Kidney (tissue), 22 donors: ENCODE data around the gene SLC36A2. TPM values are rescaled to one million over a fixed set of nuclear protein-coding genes. Genes with fewer than 3 reads are reported as not detected.

Experiments
- DNase-seq, 5 donors: peaks; one replicate each; pipeline ENCODE4 v3.0.0-alpha.2; 2013 to 2020
- FAIRE-seq: peaks from 2 replicates; lab custom pipeline; 2012; peaks lifted over from hg19 to GRCh38; lab: Jason Lieb, UNC
- H3K27ac ChIP-seq, 2 donors: one replicate each; pipeline ENCODE4 v1.7.0; 2013; ENCODE audit warnings: low read depth in 2 of 2, low read length in 2 of 2, inconsistent platforms in 1 of 2
- H3K27me3 ChIP-seq: one replicate; pipeline ENCODE4 v1.7.1; 2013; ENCODE audit warnings: low read length, inconsistent platforms; ENCODE audit not compliant: control insufficient read depth, insufficient read depth
- H3K36me3 ChIP-seq, 3 donors: one replicate each; pipeline versions ENCODE4 v1.7.0 to v1.7.1; 2013; ENCODE audit warnings: low read length in 3 of 3, control low read depth in 1 of 3, inconsistent platforms in 1 of 3; ENCODE audit not compliant: insufficient read depth in 3 of 3, control insufficient read depth in 2 of 3
- H3K4me1 ChIP-seq, 3 donors: one replicate each; pipeline versions ENCODE4 v1.7.0 to v1.7.1; 2013; ENCODE audit warnings: low read length in 3 of 3, inconsistent platforms in 1 of 3, low read depth in 1 of 3; ENCODE audit not compliant: control insufficient read depth in 2 of 3, insufficient read depth in 2 of 3
- H3K4me3 ChIP-seq, 3 donors: one replicate each; pipeline versions ENCODE4 v1.7.0 to v1.8.1; 2013; ENCODE audit warnings: low read length in 3 of 3, control low read depth in 1 of 3, inconsistent platforms in 1 of 3
- H3K9ac ChIP-seq, 3 donors: one replicate each; pipeline versions ENCODE4 v1.7.0 to v1.7.1; 2013; ENCODE audit warnings: low read length in 3 of 3, control low read depth in 1 of 3, inconsistent platforms in 1 of 3
- H3K9me3 ChIP-seq, 3 donors: one replicate each; pipeline versions ENCODE4 v1.7.0 to v1.7.1; 2013; ENCODE audit warnings: low read length in 3 of 3, control low read depth in 1 of 3, inconsistent platforms in 1 of 3; ENCODE audit not compliant: control insufficient read depth in 2 of 3, insufficient read depth in 1 of 3
- CTCF ChIP-seq: IDR thresholded peaks from 3 replicates; pipeline ENCODE4 v1.5.1; 2012; ENCODE audit warnings: mild to moderate bottlenecking, moderate library complexity, borderline replicate concordance; ENCODE audit not compliant: insufficient read depth; ENCODE audit errors: extremely low read depth
- intact Hi-C: fragments of 100-400 bp; cut with DNase I; formaldehyde crosslinking; loops from one replicate; pipeline ENCODE4 v1.11.1; 2022
- long read RNA-seq, 10 donors: library from polyadenylated mRNA in 1 of 10; unstranded in 1 of 10; transcript quantifications; one replicate each; pipeline ENCODE4 v2.0.0 and lab custom pipeline, GENCODE V29; 2021 to 2026
- polyA plus RNA-seq: library from polyadenylated mRNA; stranded (reverse); fragments of 350-450 nt; fragmentation: Illumina TruSeq; extraction: RNeasy Lipid Tissue Mini Kit (QIAGEN cat#74804); gene quantifications from one replicate; pipeline ENCODE4 v1.2.3, GENCODE V29; 2014; ENCODE audit warnings: low read depth, low replicate concordance; ENCODE audit not compliant: insufficient read depth
- total RNA-seq: library from RNA; stranded (reverse); fragmentation: NEBNext Ultra II Directional; extraction: Animal tissue kit (Norgen Biotek cat#: 25700); gene quantifications from one replicate; pipeline ENCODE4 v1.2.1, GENCODE V29; 2021
- donor health status: control.
- donor health status: control.
- donor health status: control.
- donor health status: control.
- donor health status: control.
- donor health status: DM: yes; HTN: yes; CAD: no.
- donor health status: Normal renal cell carcinoma (clear cell type).

Gene SLC36A2
- total RNA-seq: 1.8 TPM
- 46.2 TPM for polyA plus RNA-seq
- long read RNA-seq, donor 1: 0 reads
- long read RNA-seq, donor 2: 0 reads
- long read RNA-seq, donor 3, partial matches to known transcripts: 27 of 32 reads
- long read RNA-seq, donor 3, other reads (novel, unspliced or antisense): 0 of 32 reads
- long read RNA-seq, donor 4, partial matches to known transcripts: 31 of 31 reads
- long read RNA-seq, donor 4, other reads (novel, unspliced or antisense): 0 of 31 reads
- long read RNA-seq, donor 5: 0 reads
- long read RNA-seq, donor 6: 0 reads
- long read RNA-seq, donor 7: 0 reads
- long read RNA-seq, donor 8: 0 reads
- long read RNA-seq, donor 9: 0 reads
- long read RNA-seq, donor 10: 0 reads

- no peak for TF ChIP-seq CTCF
- H3K4me3 ChIP-seq: peak within 1 kb of the TSS in 2 of 3 donors; percentile 58 to 74
- no peak for DNase-seq
- no peaks in the 10 kb centered on the region for H3K4me1 ChIP-seq
- H3K9ac ChIP-seq: peak within 1 kb of the TSS in 1 of 3 donors; percentile 56
- no peaks in the 10 kb centered on the region for H3K27me3 ChIP-seq
- peak within 1 kb of the TSS in 1 of 2 donors; percentile 59 for H3K27ac ChIP-seq
- no peaks in the 10 kb centered on the region for H3K36me3 ChIP-seq
- intact Hi-C loops: no loop called here
- H3K9me3 ChIP-seq: no peaks in the 10 kb centered on the region
- no peak for FAIRE-seq
These were observed at the start of gene SLC36A2 for GRCh38 chr5:151347369-151347768. TSS of gene SLC36A2 (minus strand) at chr5:151347559. CDS start at chr5:151347460, 99 bp downstream.

- Histone ChIP-seq H3K9me3 (no peaks in the 10 kb centered on the region), H3K4me1 (no peaks in the 10 kb centered on the region), H3K27ac (no peak overlapping the region), H3K36me3 (no peaks in the 10 kb centered on the region), H3K9ac (no peak overlapping the region), H3K27me3 (no peaks in the 10 kb centered on the region), H3K4me3 (no peak overlapping the region)
- no peak for TF ChIP-seq CTCF
- DNase-seq (no peak), FAIRE-seq (no peak)
- intact Hi-C loops: no loop called here
These were observed 41.6 kb upstream of the SLC36A2 start for GRCh38 chr5:151388960-151389359.

- no peak overlapping the region for H3K9ac ChIP-seq
- no peak for FAIRE-seq
- no peaks in the 10 kb centered on the region for H3K4me1 ChIP-seq
- H3K9me3 ChIP-seq: no peaks in the 10 kb centered on the region
- no peak for TF ChIP-seq CTCF
- no peaks in the 10 kb centered on the region for H3K36me3 ChIP-seq
- no peak for DNase-seq
- no peaks in the 10 kb centered on the region for H3K27me3 ChIP-seq
- no peak overlapping the region for H3K27ac ChIP-seq
- no peak overlapping the region for H3K4me3 ChIP-seq
- intact Hi-C loops: no loop called here
These were observed 36.7 kb upstream of the SLC36A2 start for GRCh38 chr5:151384106-151384505.
